SK-N-SH treated with all-trans-retinoic acid at 6 μM for 48 hours (cell line): ENCODE data around the gene VDAC1.
"Not testable (repeated sequence)": the region's sequence is repeated elsewhere in the genome, so short reads cannot be mapped to it uniquely, and the experiment has no call there.

ENCODE experiments used
- ATAC-seq: fragments of 200-7000 bp; cut with Tn5 transposase; 3 replicates; pipeline ENCODE4 v1.9.1; 2020; ENCODE audit warnings: mild to moderate bottlenecking, moderate library complexity
- ARNTL ChIP-seq: fragments of 450-650 bp; formaldehyde crosslinking; IDR thresholded peaks from 2 replicates; pipeline ENCODE4 v1.5.0; 2020; ENCODE audit warnings: low read depth, mild to moderate bottlenecking, moderate library complexity, borderline replicate concordance
- CSDC2 ChIP-seq: fragments of 250-450 bp; sonication (Bioruptor Pico); IDR thresholded peaks from 2 replicates; pipeline ENCODE4 v1.5.0; 2020; ENCODE audit warnings: mild to moderate bottlenecking, moderate library complexity
- ESRRG ChIP-seq: fragments of 250-450 bp; sonication (Bioruptor Pico); IDR thresholded peaks from 2 replicates; pipeline ENCODE4 v1.6.1; 2021; ENCODE audit warnings: mild to moderate bottlenecking
- GLIS3 ChIP-seq: fragments of 250-450 bp; sonication (Bioruptor Pico); IDR thresholded peaks from 2 replicates; pipeline ENCODE4 v1.5.0; 2020; ENCODE audit warnings: mild to moderate bottlenecking, moderate library complexity
- ISL1 ChIP-seq: fragments of 250-450 bp; sonication (Bioruptor Pico); IDR thresholded peaks from 2 replicates; pipeline ENCODE4 v2.1.2; 2022; ENCODE audit warnings: mild to moderate bottlenecking, moderate library complexity
- OSR1 ChIP-seq: fragments of 250-450 bp; sonication (Bioruptor Pico); IDR thresholded peaks from 2 replicates; pipeline ENCODE4 v1.8.0; 2022; ENCODE audit warnings: moderate library complexity, mild to moderate bottlenecking, inconsistent platforms
- PPARA ChIP-seq: fragments of 250-450 bp; sonication (Bioruptor Pico); IDR thresholded peaks from 2 replicates; pipeline ENCODE4 v1.5.0; 2020; ENCODE audit warnings: mild to moderate bottlenecking, borderline replicate concordance
- RARB ChIP-seq: fragments of 250-450 bp; sonication (Bioruptor Pico); IDR thresholded peaks from 2 replicates; pipeline ENCODE4 v1.8.0; 2021; ENCODE audit warnings: mild to moderate bottlenecking, moderate library complexity
- SNAI2 ChIP-seq: fragments of 250-450 bp; sonication (Bioruptor Pico); IDR thresholded peaks from 2 replicates; pipeline ENCODE4 v1.5.0; 2020; ENCODE audit warnings: mild to moderate bottlenecking, moderate library complexity
- TOX ChIP-seq: fragments of 250-450 bp; sonication (Bioruptor Pico); IDR thresholded peaks from 2 replicates; pipeline ENCODE4 v1.8.0; 2021; ENCODE audit warnings: mild to moderate bottlenecking, moderate library complexity, borderline replicate concordance
- ZFP3 ChIP-seq: fragments of 250-450 bp; sonication (Bioruptor Pico); IDR thresholded peaks from 2 replicates; pipeline ENCODE4 v1.5.0; 2020; ENCODE audit warnings: mild to moderate bottlenecking, moderate library complexity
- ZFP30 ChIP-seq: fragments of 450-650 bp; formaldehyde crosslinking; IDR thresholded peaks from 2 replicates; pipeline ENCODE4 v1.5.0; 2022; ENCODE audit warnings: mild to moderate bottlenecking, moderate library complexity
- ZNF565 ChIP-seq: fragments of 450-650 bp; formaldehyde crosslinking; conservative IDR thresholded peaks from 2 replicates; pipeline ENCODE4 v1.5.0; 2020; ENCODE audit warnings: low read depth, mild to moderate bottlenecking, moderate library complexity
- ZNF70 ChIP-seq: fragments of 450-650 bp; formaldehyde crosslinking; IDR thresholded peaks from 2 replicates; pipeline ENCODE4 v1.5.0; 2020; ENCODE audit warnings: mild to moderate bottlenecking, moderate library complexity
- ZNF8 ChIP-seq: fragments of 450-650 bp; formaldehyde crosslinking; IDR thresholded peaks from 2 replicates; pipeline ENCODE4 v1.5.0; 2020; ENCODE audit warnings: mild to moderate bottlenecking, moderate library complexity
- TF ChIP-seq, protein P1 (sequence below): fragments of 250-450 bp; sonication (Bioruptor Pico); IDR thresholded peaks from 2 replicates; pipeline ENCODE4 v1.8.0; 2020; ENCODE audit warnings: mild to moderate bottlenecking, moderate library complexity, borderline replicate concordance
- TF ChIP-seq, protein P2 (sequence below): fragments of 250-450 bp; sonication (Bioruptor Pico); IDR thresholded peaks from 2 replicates; pipeline ENCODE4 v1.5.1; 2021; ENCODE audit warnings: mild to moderate bottlenecking, moderate library complexity
- TF ChIP-seq, protein P3 (sequence below): fragments of 250-450 bp; sonication (Bioruptor Pico); IDR thresholded peaks from 2 replicates; pipeline ENCODE4 v1.5.1; 2020; ENCODE audit warnings: low read depth, mild to moderate bottlenecking, moderate library complexity
- TF ChIP-seq, protein P4 (sequence below): fragments of 250-450 bp; sonication (Bioruptor Pico); IDR thresholded peaks from 2 replicates; pipeline ENCODE4 v1.8.0; 2021; ENCODE audit warnings: low read depth, mild to moderate bottlenecking, moderate library complexity, borderline replicate concordance
- TF ChIP-seq, protein P5 (sequence below): fragments of 250-450 bp; sonication (Bioruptor Pico); IDR thresholded peaks from 2 replicates; pipeline ENCODE4 v1.5.0; 2020; ENCODE audit warnings: mild to moderate bottlenecking, moderate library complexity

VDAC1 gene

DNA sequence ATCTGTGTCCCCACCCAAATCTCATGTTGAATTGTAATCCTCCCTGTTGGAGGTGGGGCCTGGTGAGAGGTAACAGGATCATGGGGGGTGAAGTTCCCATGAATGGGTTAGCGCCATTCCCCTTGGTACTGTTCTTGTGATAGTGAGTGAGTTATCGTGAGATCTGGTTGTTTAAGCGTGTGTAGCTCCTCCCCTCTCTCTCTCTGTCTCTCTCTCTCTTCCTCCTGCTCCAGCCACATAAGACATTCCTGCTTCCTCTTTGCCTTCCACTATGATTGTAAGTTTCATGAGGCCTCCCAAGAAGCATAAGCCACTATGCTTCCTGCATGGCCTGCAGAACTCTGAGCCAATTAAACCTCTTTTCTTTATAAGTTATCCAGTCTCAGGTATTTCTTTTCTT lies 65.1 kb downstream of the VDAC1 start (continued):
- TF ChIP-seq, protein P1, sequence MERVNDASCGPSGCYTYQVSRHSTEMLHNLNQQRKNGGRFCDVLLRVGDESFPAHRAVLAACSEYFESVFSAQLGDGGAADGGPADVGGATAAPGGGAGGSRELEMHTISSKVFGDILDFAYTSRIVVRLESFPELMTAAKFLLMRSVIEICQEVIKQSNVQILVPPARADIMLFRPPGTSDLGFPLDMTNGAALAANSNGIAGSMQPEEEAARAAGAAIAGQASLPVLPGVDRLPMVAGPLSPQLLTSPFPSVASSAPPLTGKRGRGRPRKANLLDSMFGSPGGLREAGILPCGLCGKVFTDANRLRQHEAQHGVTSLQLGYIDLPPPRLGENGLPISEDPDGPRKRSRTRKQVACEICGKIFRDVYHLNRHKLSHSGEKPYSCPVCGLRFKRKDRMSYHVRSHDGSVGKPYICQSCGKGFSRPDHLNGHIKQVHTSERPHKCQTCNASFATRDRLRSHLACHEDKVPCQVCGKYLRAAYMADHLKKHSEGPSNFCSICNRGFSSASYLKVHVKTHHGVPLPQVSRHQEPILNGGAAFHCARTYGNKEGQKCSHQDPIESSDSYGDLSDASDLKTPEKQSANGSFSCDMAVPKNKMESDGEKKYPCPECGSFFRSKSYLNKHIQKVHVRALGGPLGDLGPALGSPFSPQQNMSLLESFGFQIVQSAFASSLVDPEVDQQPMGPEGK (CRISPR knock-in tag), result no peak
- TF ChIP-seq ISL1 (CRISPR knock-in tag), result no peak
- TF ChIP-seq ZNF70 (CRISPR knock-in tag), result no peak
- TF ChIP-seq, protein P2, sequence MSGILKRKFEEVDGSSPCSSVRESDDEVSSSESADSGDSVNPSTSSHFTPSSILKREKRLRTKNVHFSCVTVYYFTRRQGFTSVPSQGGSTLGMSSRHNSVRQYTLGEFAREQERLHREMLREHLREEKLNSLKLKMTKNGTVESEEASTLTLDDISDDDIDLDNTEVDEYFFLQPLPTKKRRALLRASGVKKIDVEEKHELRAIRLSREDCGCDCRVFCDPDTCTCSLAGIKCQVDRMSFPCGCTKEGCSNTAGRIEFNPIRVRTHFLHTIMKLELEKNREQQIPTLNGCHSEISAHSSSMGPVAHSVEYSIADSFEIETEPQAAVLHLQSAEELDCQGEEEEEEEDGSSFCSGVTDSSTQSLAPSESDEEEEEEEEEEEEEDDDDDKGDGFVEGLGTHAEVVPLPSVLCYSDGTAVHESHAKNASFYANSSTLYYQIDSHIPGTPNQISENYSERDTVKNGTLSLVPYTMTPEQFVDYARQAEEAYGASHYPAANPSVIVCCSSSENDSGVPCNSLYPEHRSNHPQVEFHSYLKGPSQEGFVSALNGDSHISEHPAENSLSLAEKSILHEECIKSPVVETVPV (CRISPR knock-in tag), result no peak
- no peak for TF ChIP-seq ZNF565
- TF ChIP-seq ZFP30 (CRISPR knock-in tag), result no peak
- TF ChIP-seq ZNF8 (CRISPR knock-in tag), result no peak
- no peak for TF ChIP-seq GLIS3 (CRISPR knock-in tag)

DNA sequence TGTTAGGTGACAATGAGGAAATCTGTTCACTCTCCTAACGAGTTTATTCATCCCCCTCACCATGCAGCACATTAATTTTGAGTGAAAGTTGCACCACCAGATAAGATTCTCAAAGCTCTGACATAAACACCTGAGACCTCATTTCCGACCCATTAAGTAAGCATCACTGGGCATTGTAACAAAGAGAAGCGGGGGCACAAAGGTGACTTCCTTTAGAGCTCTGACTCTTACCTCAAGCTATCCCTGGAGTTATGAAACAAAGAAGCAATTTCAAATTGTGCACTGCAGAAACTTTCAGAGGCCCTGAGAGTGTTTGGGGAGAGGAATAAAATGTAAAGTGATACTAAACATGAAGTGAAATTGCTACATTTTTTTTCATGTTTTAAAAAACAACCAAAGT lies 65.8 kb downstream of the VDAC1 start:
- TF ChIP-seq SNAI2 (CRISPR knock-in tag), result no peak
- TF ChIP-seq RARB, result no peak
- no peak for TF ChIP-seq GLIS3 (CRISPR knock-in tag)
- TF ChIP-seq ZFP3, result no peak
- no peak for TF ChIP-seq ISL1 (CRISPR knock-in tag)
- no peak for TF ChIP-seq OSR1 (CRISPR knock-in tag)
- no peak for ATAC-seq

DNA sequence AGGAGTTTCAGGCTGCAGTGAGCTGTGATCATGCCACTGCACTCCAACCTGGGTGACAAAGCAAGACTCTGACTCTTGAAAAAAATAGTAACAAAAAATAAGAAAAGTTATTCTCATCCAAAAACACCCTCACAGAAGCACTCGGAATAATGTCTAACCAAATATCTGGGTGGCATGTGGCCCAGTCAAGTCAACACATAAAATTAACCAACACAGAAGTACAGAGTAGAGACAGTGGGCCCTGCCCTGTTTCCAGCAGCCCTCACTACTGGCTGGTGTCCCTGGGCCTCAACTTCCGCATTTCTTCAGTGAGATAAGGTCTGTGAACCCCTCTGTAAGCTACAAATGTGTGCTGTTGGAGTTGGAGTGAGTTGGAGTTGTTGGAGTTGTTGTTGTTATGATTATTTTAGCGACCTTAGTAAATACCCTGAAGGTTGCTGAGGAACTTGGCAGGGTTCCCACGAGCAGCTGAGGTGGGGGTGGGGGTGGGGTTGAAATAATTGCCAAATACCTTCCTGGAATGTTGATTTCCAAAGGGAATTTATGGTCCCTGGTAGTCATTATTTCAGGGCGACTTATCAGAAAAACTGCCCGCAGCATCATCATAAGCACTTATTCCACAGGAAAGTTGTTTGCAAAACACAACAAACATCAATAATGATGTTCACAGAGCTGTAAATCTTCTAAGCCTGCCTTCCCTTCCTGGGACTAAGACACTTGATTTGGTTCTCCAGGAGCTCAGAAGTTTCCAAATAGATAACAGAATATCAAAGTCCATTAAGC lies 66.5 kb downstream of the VDAC1 start:
- ATAC-seq, result no peak
- TF ChIP-seq, protein P2 (CRISPR knock-in tag), result no peak
- TF ChIP-seq SNAI2 (CRISPR knock-in tag) (no peak), ESRRG (CRISPR knock-in tag) (no peak), ZNF70 (CRISPR knock-in tag) (no peak), PPARA (no peak), ARNTL (no peak), TOX (CRISPR knock-in tag) (no peak)
- TF ChIP-seq, protein P3, sequence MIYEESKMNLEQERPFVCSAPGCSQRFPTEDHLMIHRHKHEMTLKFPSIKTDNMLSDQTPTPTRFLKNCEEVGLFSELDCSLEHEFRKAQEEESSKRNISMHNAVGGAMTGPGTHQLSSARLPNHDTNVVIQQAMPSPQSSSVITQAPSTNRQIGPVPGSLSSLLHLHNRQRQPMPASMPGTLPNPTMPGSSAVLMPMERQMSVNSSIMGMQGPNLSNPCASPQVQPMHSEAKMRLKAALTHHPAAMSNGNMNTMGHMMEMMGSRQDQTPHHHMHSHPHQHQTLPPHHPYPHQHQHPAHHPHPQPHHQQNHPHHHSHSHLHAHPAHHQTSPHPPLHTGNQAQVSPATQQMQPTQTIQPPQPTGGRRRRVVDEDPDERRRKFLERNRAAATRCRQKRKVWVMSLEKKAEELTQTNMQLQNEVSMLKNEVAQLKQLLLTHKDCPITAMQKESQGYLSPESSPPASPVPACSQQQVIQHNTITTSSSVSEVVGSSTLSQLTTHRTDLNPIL, result no peak

DNA sequence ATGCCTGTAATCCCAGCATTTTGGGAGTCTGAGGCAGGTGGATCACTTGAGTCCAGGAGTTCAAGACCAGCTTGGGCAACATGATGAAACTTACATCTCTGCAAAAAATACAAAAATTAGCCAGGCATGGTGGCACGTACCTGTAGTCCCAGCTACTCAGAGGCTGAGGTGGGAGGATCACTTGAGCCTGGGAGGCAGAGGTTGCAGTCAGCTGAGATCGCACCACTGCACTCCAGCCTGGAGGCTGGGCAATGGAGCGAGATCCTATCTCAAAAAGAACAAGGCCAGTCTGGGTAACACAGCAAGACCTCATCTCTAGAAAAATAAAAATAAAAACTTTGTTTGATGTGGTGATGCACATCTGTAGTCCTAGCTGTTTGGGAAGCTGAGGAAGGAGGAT lies 67.1 kb downstream of the VDAC1 start:
- not testable (repeated sequence) for ATAC-seq

DNA sequence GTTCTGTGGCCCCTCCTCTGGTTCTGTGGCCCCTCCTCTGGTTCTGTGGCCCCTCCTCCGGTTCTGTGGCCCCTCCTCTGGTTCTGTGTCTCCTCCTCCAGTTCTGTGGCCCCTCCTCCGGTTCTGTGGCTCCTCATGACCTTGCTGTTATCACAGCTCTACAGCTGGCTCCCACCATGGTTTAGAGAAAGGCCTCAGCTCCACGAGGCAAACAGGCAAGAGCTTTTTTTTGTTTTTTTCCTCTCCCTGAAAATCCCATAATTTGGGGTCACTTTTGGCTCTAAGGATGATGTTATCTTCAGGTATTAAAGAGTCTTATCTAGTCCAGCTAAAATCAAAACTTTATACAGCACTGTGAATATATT lies 68.1 kb downstream of the VDAC1 start:
- no peak for ATAC-seq
- TF ChIP-seq CSDC2 (CRISPR knock-in tag), result no peak
- no peak for TF ChIP-seq SNAI2 (CRISPR knock-in tag)
- no peak for TF ChIP-seq ARNTL
- TF ChIP-seq, protein P2 (CRISPR knock-in tag), result no peak
- TF ChIP-seq, protein P4, sequence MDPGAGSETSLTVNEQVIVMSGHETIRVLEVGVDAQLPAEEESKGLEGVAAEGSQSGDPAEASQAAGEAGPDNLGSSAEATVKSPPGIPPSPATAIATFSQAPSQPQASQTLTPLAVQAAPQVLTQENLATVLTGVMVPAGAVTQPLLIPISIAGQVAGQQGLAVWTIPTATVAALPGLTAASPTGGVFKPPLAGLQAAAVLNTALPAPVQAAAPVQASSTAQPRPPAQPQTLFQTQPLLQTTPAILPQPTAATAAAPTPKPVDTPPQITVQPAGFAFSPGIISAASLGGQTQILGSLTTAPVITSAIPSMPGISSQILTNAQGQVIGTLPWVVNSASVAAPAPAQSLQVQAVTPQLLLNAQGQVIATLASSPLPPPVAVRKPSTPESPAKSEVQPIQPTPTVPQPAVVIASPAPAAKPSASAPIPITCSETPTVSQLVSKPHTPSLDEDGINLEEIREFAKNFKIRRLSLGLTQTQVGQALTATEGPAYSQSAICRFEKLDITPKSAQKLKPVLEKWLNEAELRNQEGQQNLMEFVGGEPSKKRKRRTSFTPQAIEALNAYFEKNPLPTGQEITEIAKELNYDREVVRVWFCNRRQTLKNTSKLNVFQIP (CRISPR knock-in tag), result no peak
- TF ChIP-seq PPARA, result no peak
- TF ChIP-seq OSR1 (CRISPR knock-in tag), result no peak
- TF ChIP-seq ZNF70 (CRISPR knock-in tag), result no peak
- TF ChIP-seq, protein P5, sequence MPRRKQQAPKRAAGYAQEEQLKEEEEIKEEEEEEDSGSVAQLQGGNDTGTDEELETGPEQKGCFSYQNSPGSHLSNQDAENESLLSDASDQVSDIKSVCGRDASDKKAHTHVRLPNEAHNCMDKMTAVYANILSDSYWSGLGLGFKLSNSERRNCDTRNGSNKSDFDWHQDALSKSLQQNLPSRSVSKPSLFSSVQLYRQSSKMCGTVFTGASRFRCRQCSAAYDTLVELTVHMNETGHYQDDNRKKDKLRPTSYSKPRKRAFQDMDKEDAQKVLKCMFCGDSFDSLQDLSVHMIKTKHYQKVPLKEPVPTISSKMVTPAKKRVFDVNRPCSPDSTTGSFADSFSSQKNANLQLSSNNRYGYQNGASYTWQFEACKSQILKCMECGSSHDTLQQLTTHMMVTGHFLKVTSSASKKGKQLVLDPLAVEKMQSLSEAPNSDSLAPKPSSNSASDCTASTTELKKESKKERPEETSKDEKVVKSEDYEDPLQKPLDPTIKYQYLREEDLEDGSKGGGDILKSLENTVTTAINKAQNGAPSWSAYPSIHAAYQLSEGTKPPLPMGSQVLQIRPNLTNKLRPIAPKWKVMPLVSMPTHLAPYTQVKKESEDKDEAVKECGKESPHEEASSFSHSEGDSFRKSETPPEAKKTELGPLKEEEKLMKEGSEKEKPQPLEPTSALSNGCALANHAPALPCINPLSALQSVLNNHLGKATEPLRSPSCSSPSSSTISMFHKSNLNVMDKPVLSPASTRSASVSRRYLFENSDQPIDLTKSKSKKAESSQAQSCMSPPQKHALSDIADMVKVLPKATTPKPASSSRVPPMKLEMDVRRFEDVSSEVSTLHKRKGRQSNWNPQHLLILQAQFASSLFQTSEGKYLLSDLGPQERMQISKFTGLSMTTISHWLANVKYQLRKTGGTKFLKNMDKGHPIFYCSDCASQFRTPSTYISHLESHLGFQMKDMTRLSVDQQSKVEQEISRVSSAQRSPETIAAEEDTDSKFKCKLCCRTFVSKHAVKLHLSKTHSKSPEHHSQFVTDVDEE (CRISPR knock-in tag), result no peak
- no peak for TF ChIP-seq ZNF8 (CRISPR knock-in tag)
